Measurements from ENCODE around the gene MCCC2.

DNA sequence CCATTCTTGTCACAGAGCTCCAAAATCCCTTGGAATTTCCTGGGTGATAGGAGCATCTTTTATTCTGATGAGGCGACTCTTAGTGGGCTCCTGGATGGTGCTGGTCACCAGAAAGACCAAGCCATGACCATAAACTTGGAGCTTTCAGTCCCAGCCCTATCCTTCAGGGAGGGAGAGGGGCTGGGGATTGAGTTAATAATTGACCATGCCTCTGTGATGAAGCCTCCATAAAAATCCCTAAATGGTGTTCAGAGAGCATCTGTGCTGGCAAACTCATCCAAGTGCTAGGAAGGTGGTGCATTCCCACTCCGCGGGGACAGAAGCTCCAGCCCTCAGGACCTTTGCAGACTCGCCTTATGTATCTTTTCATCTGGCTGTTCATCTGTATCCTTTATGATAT, 28.7 kb downstream of the MCCC2 start:
- TF ChIP-seq EP300 (IDR thresholded peaks at IDR 0.05) = no peak
- no peak for TF ChIP-seq POLR2AphosphoS5 (IDR thresholded peaks at IDR 0.05)
- no peak for TF ChIP-seq POLR2A (IDR thresholded peaks at IDR 0.05)
